Astrocyte (in vitro differentiated cells and primary cell): ENCODE results near the gene TMEM39A. TPM values are rescaled to one million over a fixed set of nuclear protein-coding genes. Genes with fewer than 3 reads are reported as not detected.

Experiments
- DNase-seq: peaks from one replicate; pipeline ENCODE4 v3.0.0-alpha.2; 2010; ENCODE audit warnings: low read depth
- FAIRE-seq: peaks from 2 replicates; lab custom pipeline; 2011; peaks lifted over from hg19 to GRCh38; lab: Jason Lieb, UNC
- H2AFZ ChIP-seq: 2 replicates; pipeline ENCODE4 v1.6.0; 2012; ENCODE audit warnings: low read depth, low read length, inconsistent platforms
- H3K27ac ChIP-seq: 2 replicates; pipeline ENCODE4 v1.5.1; 2011; ENCODE audit warnings: low read depth, low read length, inconsistent platforms
- H3K27me3 ChIP-seq: 2 replicates; pipeline ENCODE4 v1.6.0; 2011; ENCODE audit warnings: low read length, inconsistent platforms; ENCODE audit not compliant: insufficient read depth
- H3K36me3 ChIP-seq: 2 replicates; pipeline ENCODE4 v1.5.1; 2011; ENCODE audit warnings: low read length, inconsistent platforms; ENCODE audit not compliant: insufficient read depth
- H3K4me1 ChIP-seq: 2 replicates; pipeline ENCODE4 v1.5.1; 2011; ENCODE audit warnings: low read length, inconsistent platforms; ENCODE audit not compliant: insufficient read depth
- H3K4me2 ChIP-seq: 2 replicates; pipeline ENCODE4 v1.6.0; 2012; ENCODE audit warnings: low read length, inconsistent platforms
- H3K4me3 ChIP-seq: 2 replicates; pipeline ENCODE4 v1.5.1; 2011; ENCODE audit warnings: low read depth, mild to moderate bottlenecking, low read length, inconsistent platforms; ENCODE audit not compliant: insufficient read depth
- H3K79me2 ChIP-seq: 2 replicates; pipeline ENCODE4 v1.6.0; 2012; ENCODE audit warnings: mild to moderate bottlenecking, low read length, inconsistent platforms; ENCODE audit not compliant: insufficient read depth
- H3K9ac ChIP-seq: 2 replicates; pipeline ENCODE4 v1.6.0; 2012; ENCODE audit warnings: mild to moderate bottlenecking, low read length, inconsistent platforms
- H3K9me3 ChIP-seq: 2 replicates; pipeline ENCODE4 v1.5.1; 2012; ENCODE audit warnings: low read depth, mild to moderate bottlenecking, low read length, inconsistent platforms; ENCODE audit not compliant: insufficient read depth
- H4K20me1 ChIP-seq: 2 replicates; pipeline ENCODE4 v1.6.0; 2012; ENCODE audit warnings: low read length, inconsistent platforms; ENCODE audit not compliant: insufficient read depth
- H3K27ac Mint-ChIP-seq: one replicate; pipeline ENCODE4 v1.8.0; 2021; ENCODE audit warnings: mild to moderate bottlenecking, mixed read lengths; ENCODE audit not compliant: unreplicated experiment
- H3K27me3 Mint-ChIP-seq: one replicate; pipeline ENCODE4 v1.8.0; 2021; ENCODE audit warnings: low read depth, mixed read lengths; ENCODE audit not compliant: unreplicated experiment
- H3K36me3 Mint-ChIP-seq: one replicate; pipeline ENCODE4 v1.8.0; 2021; ENCODE audit warnings: low read depth, mixed read lengths; ENCODE audit not compliant: unreplicated experiment
- H3K4me1 Mint-ChIP-seq: one replicate; pipeline ENCODE4 v1.8.0; 2021; ENCODE audit warnings: low read depth, mixed read lengths; ENCODE audit not compliant: unreplicated experiment
- H3K4me3 Mint-ChIP-seq: one replicate; pipeline ENCODE4 v1.8.0; 2021; ENCODE audit warnings: mild to moderate bottlenecking, moderate library complexity, mixed read lengths; ENCODE audit not compliant: unreplicated experiment
- H3K9me3 Mint-ChIP-seq: one replicate; pipeline ENCODE4 v1.8.0; 2021; ENCODE audit warnings: mild to moderate bottlenecking, mixed read lengths; ENCODE audit not compliant: unreplicated experiment
- CTCF ChIP-seq: IDR thresholded peaks from 2 replicates; pipeline ENCODE4 v1.5.1; 2011; ENCODE audit warnings: low read depth, mild to moderate bottlenecking, inconsistent platforms, low read length, moderate library complexity; ENCODE audit not compliant: insufficient read depth
- EZH2 ChIP-seq: IDR thresholded peaks from 2 replicates; pipeline ENCODE4 v1.6.1; 2012; ENCODE audit warnings: mild to moderate bottlenecking, low read length, inconsistent platforms; ENCODE audit not compliant: insufficient read depth
- total RNA-seq: library from RNA; stranded (reverse); gene quantifications from 2 replicates; pipeline ENCODE4 v1.2.1, GENCODE V29; 2021

The TMEM39A gene
- total RNA-seq, 1 donor from 2014 or later: 53.4 TPM

GRCh38 chr3:119469418-119470189 is 6.2 kb upstream of the TMEM39A start:
- Histone ChIP-seq H2AFZ (peak overlapping the region; percentile 97), H3K79me2 (peaks cover 3% of the 10 kb centered on the region), H3K27me3 (no peaks in the 10 kb centered on the region), H3K4me2 (peak overlapping the region; percentile 97), H3K27ac (peak overlapping the region; percentile 56), H3K9ac (peak overlapping the region; percentile 86), H3K4me1 (peaks cover 14% of the 10 kb centered on the region), H3K9me3 (no peaks in the 10 kb centered on the region), H3K4me3 (peak overlapping the region; percentile 87), H4K20me1 (no peaks in the 10 kb centered on the region), H3K36me3 (peaks cover 6% of the 10 kb centered on the region)
- Mint-ChIP-seq H3K36me3 (no peaks in the 10 kb centered on the region), H3K27me3 (no peaks in the 10 kb centered on the region), H3K4me1 (peaks cover 15% of the 10 kb centered on the region), H3K4me3 (peak overlapping the region; percentile 97), H3K9me3 (no peaks in the 10 kb centered on the region), H3K27ac (peak overlapping the region; percentile 70)
- peak; percentile 28 for DNase-seq
- FAIRE-seq: no peak
- TF ChIP-seq CTCF (no peak), EZH2 (no peak)

- no peaks in the 10 kb centered on the region for H3K9me3 ChIP-seq
- peaks cover 6% of the 10 kb centered on the region for H3K36me3 ChIP-seq
- no peaks in the 10 kb centered on the region for H4K20me1 ChIP-seq
- peak overlapping the region; percentile 97 for H3K4me2 ChIP-seq
- peak overlapping the region; percentile 56 for H3K27ac ChIP-seq
- no peaks in the 10 kb centered on the region for H3K27me3 ChIP-seq
- H3K79me2 ChIP-seq: peaks cover 7% of the 10 kb centered on the region
- no peaks in the 10 kb centered on the region for H3K27me3 Mint-ChIP-seq
- H3K27ac Mint-ChIP-seq: peak overlapping the region; percentile 84
- H3K36me3 Mint-ChIP-seq: no peaks in the 10 kb centered on the region
- no peak for TF ChIP-seq CTCF
- no peak for TF ChIP-seq EZH2
- H3K4me1 Mint-ChIP-seq: peaks cover 19% of the 10 kb centered on the region
- FAIRE-seq (no peak), DNase-seq (no peak)
- H3K9ac ChIP-seq: peak overlapping the region; percentile 86
- no peaks in the 10 kb centered on the region for H3K9me3 Mint-ChIP-seq
- H3K4me3 ChIP-seq: peak overlapping the region; percentile 87
- peaks cover 17% of the 10 kb centered on the region for H3K4me1 ChIP-seq
- H2AFZ ChIP-seq: peak overlapping the region; percentile 97
- H3K4me3 Mint-ChIP-seq: peak overlapping the region; percentile 97
These were observed 4.6 kb upstream of the TMEM39A start for GRCh38 chr3:119468041-119468440.

GRCh38 chr3:119457246-119457645 is 6.2 kb downstream of the TMEM39A start:
- Histone ChIP-seq H3K36me3 (peaks cover 71% of the 10 kb centered on the region), H3K4me1 (peaks cover 18% of the 10 kb centered on the region), H3K27me3 (no peaks in the 10 kb centered on the region), H3K9ac (no peak overlapping the region), H4K20me1 (peaks cover 82% of the 10 kb centered on the region), H2AFZ (no peak overlapping the region), H3K4me2 (no peak overlapping the region), H3K27ac (no peak overlapping the region), H3K9me3 (no peaks in the 10 kb centered on the region), H3K4me3 (no peak overlapping the region), H3K79me2 (peaks cover 96% of the 10 kb centered on the region)
- Mint-ChIP-seq H3K4me1 (peaks cover 15% of the 10 kb centered on the region), H3K27ac (no peak overlapping the region), H3K36me3 (peaks cover 15% of the 10 kb centered on the region), H3K9me3 (no peaks in the 10 kb centered on the region), H3K4me3 (no peak overlapping the region), H3K27me3 (no peaks in the 10 kb centered on the region)
- no peak for DNase-seq
- FAIRE-seq: no peak
- TF ChIP-seq CTCF: no peak
- no peak for TF ChIP-seq EZH2
